ENCODE data around the gene PRKN.

PRKN gene

DNA sequence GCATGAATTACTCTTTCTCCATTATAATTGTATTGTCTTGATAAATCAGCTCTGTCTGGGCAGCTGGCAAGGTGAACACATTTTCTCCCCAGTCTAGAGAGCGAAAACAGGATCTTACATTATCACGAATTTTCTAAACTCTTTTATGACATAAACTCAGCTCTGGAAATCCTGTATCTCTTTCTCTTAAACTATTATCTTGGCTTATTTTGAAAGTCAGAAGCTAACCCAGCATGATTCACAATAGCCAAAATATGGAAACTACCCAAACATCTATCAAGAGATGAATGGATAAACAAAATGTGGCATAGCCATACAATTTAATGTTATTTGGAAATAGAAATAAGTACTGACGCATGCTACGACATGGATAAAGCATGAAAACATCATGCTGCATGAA is 1427.8 kb downstream of the PRKN start:
- Histone ChIP-seq H3K36me3 (ENCODE audit: control insufficient read depth in 5 of 5, insufficient read depth in 5 of 5, low read length in 5 of 5) (no peaks in the 10 kb centered on the region), H3K9me3 (ENCODE audit: control insufficient read depth in 5 of 5, low read length in 5 of 5) (no peaks in the 10 kb centered on the region)

More for the DNA sequence above, 1427.8 kb downstream of the PRKN start:
- Histone ChIP-seq H3K4me1 (ENCODE audit: control insufficient read depth in 5 of 5, insufficient read depth in 5 of 5, low read length in 5 of 5) (peaks cover 0 to 17% (median 8%) of the 10 kb centered on the region in 5 donors), H3K4me3 (ENCODE audit: low read depth in 1 of 5, low read length in 5 of 5) (no peak overlapping the region), H3K27me3 (ENCODE audit: control insufficient read depth in 5 of 5, insufficient read depth in 4 of 5, low read length in 5 of 5) (no peaks in the 10 kb centered on the region), H3K9ac (ENCODE audit: low read length in 5 of 5) (no peak overlapping the region), H3K27ac (ENCODE audit: low read depth, low read length) (no peak overlapping the region)
